Measurements from ENCODE around the gene KIF5A.

- no peak for TF ChIP-seq CTCF (IDR thresholded peaks at IDR 0.05)
- no peak for TF ChIP-seq POLR2A (IDR thresholded peaks at IDR 0.05)
Observed at GRCh38 chr12:57564178-57564740, 14.4 kb downstream of the KIF5A start.
